H9 (cell line): ENCODE results near the gene SLCO1B1. TPM values are rescaled to one million over a fixed set of nuclear protein-coding genes. Genes with fewer than 3 reads are reported as not detected.

ENCODE experiments used
- DNase-seq: peaks from one replicate; pipeline ENCODE4 v3.0.0-alpha.2; 2017
- H2AFZ ChIP-seq: one replicate; pipeline ENCODE4 v1.6.1; 2013; ENCODE audit warnings: mild to moderate bottlenecking, low read length, control low read depth, moderate library complexity
- H2AK5ac ChIP-seq: 2 replicates; pipeline ENCODE4 v1.6.1; 2013; ENCODE audit warnings: low read length, control low read depth, mixed read lengths; ENCODE audit not compliant: insufficient read length
- H2BK120ac ChIP-seq: one replicate; pipeline ENCODE4 v1.6.1; 2013; ENCODE audit warnings: low read depth, mild to moderate bottlenecking, low read length, control low read depth, inconsistent platforms; ENCODE audit not compliant: poor library complexity, severe bottlenecking
- H2BK12ac ChIP-seq: 2 replicates; pipeline ENCODE4 v1.6.1; 2013; ENCODE audit warnings: low read length, control low read depth, mixed read lengths, low read depth; ENCODE audit not compliant: insufficient read length
- H2BK15ac ChIP-seq: 2 replicates; pipeline ENCODE4 v1.6.1; 2013; ENCODE audit warnings: low read depth, low read length, control low read depth
- H2BK20ac ChIP-seq: one replicate; pipeline ENCODE4 v1.6.1; 2013; ENCODE audit warnings: low read depth, mild to moderate bottlenecking, low read length, control low read depth, inconsistent platforms; ENCODE audit not compliant: poor library complexity, severe bottlenecking
- H2BK5ac ChIP-seq: 2 replicates; pipeline ENCODE4 v1.6.1; 2013; ENCODE audit warnings: low read length, control low read depth, mixed read lengths; ENCODE audit not compliant: insufficient read length
- H3K14ac ChIP-seq: 2 replicates; pipeline ENCODE4 v1.6.1; 2013; ENCODE audit warnings: low read length, control low read depth; ENCODE audit not compliant: insufficient read depth
- H3K18ac ChIP-seq: 2 replicates; pipeline ENCODE4 v1.6.1; 2013; ENCODE audit warnings: low read depth, mild to moderate bottlenecking, mixed read lengths, low read length, control low read depth; ENCODE audit not compliant: insufficient read length
- H3K23ac ChIP-seq: 2 replicates; pipeline ENCODE4 v1.6.1; 2013; ENCODE audit warnings: low read length, control low read depth, mixed read lengths, low read depth; ENCODE audit not compliant: insufficient read length
- H3K23me2 ChIP-seq: 2 replicates; pipeline ENCODE4 v1.6.1; 2013; ENCODE audit warnings: low read depth, mild to moderate bottlenecking, mixed read lengths, low read length, control low read depth; ENCODE audit not compliant: insufficient read length, poor library complexity, severe bottlenecking
- H3K27ac ChIP-seq: 2 replicates; pipeline ENCODE4 v1.5.1; 2013; ENCODE audit warnings: low read length, control low read depth, mixed read lengths, low read depth; ENCODE audit not compliant: insufficient read length
- H3K27me3 ChIP-seq: 2 replicates; pipeline ENCODE4 v1.6.1; 2013; ENCODE audit warnings: low read length, control low read depth, inconsistent platforms; ENCODE audit not compliant: insufficient read depth
- H3K4ac ChIP-seq: 2 replicates; pipeline ENCODE4 v1.6.1; 2013; ENCODE audit warnings: low read depth, mild to moderate bottlenecking, control low read depth, inconsistent platforms, low read length, moderate library complexity
- H3K4me1 ChIP-seq: 2 replicates; pipeline ENCODE4 v1.6.1; 2013; ENCODE audit warnings: low read length, control low read depth, inconsistent platforms; ENCODE audit not compliant: insufficient read depth
- H3K4me2 ChIP-seq: 2 replicates; pipeline ENCODE4 v1.6.1; 2013; ENCODE audit warnings: low read length, control low read depth, mixed read lengths; ENCODE audit not compliant: insufficient read length, insufficient read depth
- H3K56ac ChIP-seq: 2 replicates; pipeline ENCODE4 v1.6.1; 2013; ENCODE audit warnings: low read depth, mild to moderate bottlenecking, mixed read lengths, low read length, control low read depth; ENCODE audit not compliant: insufficient read length
- H3K79me1 ChIP-seq: 2 replicates; pipeline ENCODE4 v1.6.1; 2013; ENCODE audit warnings: low read depth, mild to moderate bottlenecking, moderate library complexity, low read length, control low read depth, inconsistent platforms; ENCODE audit not compliant: insufficient read depth, poor library complexity, severe bottlenecking
- H3K79me2 ChIP-seq: 2 replicates; pipeline ENCODE4 v1.6.1; 2013; ENCODE audit warnings: low read length, control low read depth, inconsistent platforms; ENCODE audit not compliant: insufficient read depth
- H3K9ac ChIP-seq: 2 replicates; pipeline ENCODE4 v1.6.1; 2013; ENCODE audit warnings: low read length, control low read depth, mixed read lengths; ENCODE audit not compliant: insufficient read length; ENCODE audit errors: extremely low read depth
- H3K9me3 ChIP-seq: one replicate; pipeline ENCODE4 v1.6.1; 2013; ENCODE audit warnings: low read depth, low read length, inconsistent platforms; ENCODE audit not compliant: control insufficient read depth
- H3T11ph ChIP-seq: one replicate; pipeline ENCODE4 v1.6.1; 2013; ENCODE audit warnings: mild to moderate bottlenecking, low read length, control low read depth, inconsistent platforms
- H4K20me1 ChIP-seq: one replicate; pipeline ENCODE4 v1.6.1; 2013; ENCODE audit not compliant: control insufficient read depth, insufficient read length, insufficient read depth
- H4K5ac ChIP-seq: 2 replicates; pipeline ENCODE4 v1.6.1; 2013; ENCODE audit warnings: low read depth, mild to moderate bottlenecking, mixed read lengths, low read length, control low read depth; ENCODE audit not compliant: insufficient read length
- H4K8ac ChIP-seq: replicated peaks from 2 replicates; pipeline ENCODE4 v1.6.1; 2013; ENCODE audit warnings: low read length, control low read depth, mixed read lengths, low read depth; ENCODE audit not compliant: insufficient read length
- H4K91ac ChIP-seq: 2 replicates; pipeline ENCODE4 v1.6.1; 2013; ENCODE audit warnings: low read depth, mild to moderate bottlenecking, moderate library complexity, mixed read lengths, low read length, control low read depth; ENCODE audit not compliant: insufficient read length
- H3K27ac Mint-ChIP-seq, 3 experiments: 2 replicates in 2 of 3; 3 replicates in 1 of 3; pipeline ENCODE4 v1.8.0; 2020 to 2021; ENCODE audit warnings: mixed read lengths in 3 of 3, mild to moderate bottlenecking in 1 of 3, moderate library complexity in 1 of 3
- H3K27me3 Mint-ChIP-seq: 2 replicates; pipeline ENCODE4 v1.8.0; 2021; ENCODE audit warnings: low read depth, mild to moderate bottlenecking, moderate library complexity, mixed read lengths
- H3K36me3 Mint-ChIP-seq, 3 experiments: 2 replicates in 2 of 3; 3 replicates in 1 of 3; pipeline ENCODE4 v1.8.0; 2020 to 2021; ENCODE audit warnings: low read depth in 3 of 3, mixed read lengths in 3 of 3; ENCODE audit not compliant: insufficient read depth in 1 of 3
- H3K4me1 Mint-ChIP-seq, 2 experiments: 2 replicates each; pipeline ENCODE4 v1.8.0; 2020; ENCODE audit warnings: mixed read lengths in 2 of 2
- H3K4me3 Mint-ChIP-seq, 2 experiments: 2 replicates in 1 of 2; 3 replicates in 1 of 2; pipeline ENCODE4 v1.8.0; 2020 to 2021; ENCODE audit warnings: mild to moderate bottlenecking in 2 of 2, mixed read lengths in 2 of 2, moderate library complexity in 1 of 2
- H3K9me3 Mint-ChIP-seq, 2 experiments: 2 replicates in 1 of 2; 3 replicates in 1 of 2; pipeline ENCODE4 v1.8.0; 2020; ENCODE audit warnings: mild to moderate bottlenecking in 2 of 2, mixed read lengths in 2 of 2, moderate library complexity in 1 of 2
- WGBS: extraction: QIAGEN DNeasy Blood & Tissue Kit; methylation state at CpG from one replicate; pipeline ENCODE4 v1.1.7; 2013; ENCODE audit warnings: missing lambda C conversion rate, low lambda C conversion rate, mixed read lengths; ENCODE audit not compliant: insufficient read length; ENCODE audit errors: extremely low coverage; 5-methylcytosine and 5-hydroxymethylcytosine counted together
- total RNA-seq: library from RNA; stranded (reverse); gene quantifications from 2 replicates; pipeline ENCODE4 v1.2.1, GENCODE V29; 2021
- TF ChIP-seq, protein P1 (sequence below): fragments of 200-600 bp; sonication (generic); conservative IDR thresholded peaks from 3 replicates; pipeline ENCODE4 v1.8.0; 2021; ENCODE audit warnings: antibody characterized with exemption, mild to moderate bottlenecking

The SLCO1B1 gene
- total RNA-seq, 1 experiment from 2014 or later = 0.09 TPM

DNA sequence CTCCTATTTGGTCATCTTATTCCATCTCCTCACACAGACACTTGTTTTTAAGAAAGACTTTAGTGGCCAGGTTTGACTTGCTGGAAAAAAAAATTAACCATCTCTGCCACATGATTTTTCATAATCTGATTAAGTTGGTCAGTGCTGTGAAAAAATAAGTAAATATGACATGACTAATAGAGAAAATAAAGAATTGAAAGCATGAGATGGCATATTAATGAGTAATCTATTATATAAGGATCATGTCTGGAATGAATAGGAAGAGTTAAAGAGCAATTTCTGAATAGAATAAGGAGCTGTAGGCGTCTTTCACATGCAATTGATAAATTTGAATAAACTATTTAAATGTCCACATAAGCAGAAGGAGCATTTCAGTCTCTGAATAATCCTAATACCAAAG lies 12.2 kb upstream of the SLCO1B1 start:
- Mint-ChIP-seq H3K27ac (peak overlapping the region in 1 of 3 experiments; percentile 75; a peak in 1 of 7 replicates), H3K9me3 (peaks cover 0 to 2% of the 10 kb centered on the region in 2 experiments; a peak in 1 of 5 replicates), H3K36me3 (no peaks in the 10 kb centered on the region; a peak in 1 of 7 replicates), H3K27me3 (no peaks in the 10 kb centered on the region), H3K4me3 (no peak overlapping the region), H3K4me1 (peaks cover 8 to 10% of the 10 kb centered on the region in 2 experiments)
- Histone ChIP-seq H2AK5ac (no peak overlapping the region), H4K91ac (no peak overlapping the region), H4K5ac (no peak overlapping the region), H3K27me3 (no peaks in the 10 kb centered on the region), H3K79me2 (no peaks in the 10 kb centered on the region), H3K14ac (no peak overlapping the region), H3K23ac (no peak overlapping the region), H2BK5ac (no peak overlapping the region), H3K27ac (no peak overlapping the region), H3K56ac (no peak overlapping the region), H2BK12ac (no peak overlapping the region), H2BK15ac (no peak overlapping the region), H3K4me2 (no peak overlapping the region), H3T11ph (no peak overlapping the region), H2AFZ (no peak overlapping the region), H2BK120ac (no peak overlapping the region), H3K4me1 (no peaks in the 10 kb centered on the region), H3K9me3 (no peaks in the 10 kb centered on the region), H3K79me1 (no peaks in the 10 kb centered on the region), H2BK20ac (no peak overlapping the region), H3K4ac (no peak overlapping the region), H3K23me2 (no peaks in the 10 kb centered on the region), H3K18ac (no peak overlapping the region), H3K9ac (no peak overlapping the region), H4K20me1 (no peaks in the 10 kb centered on the region), H4K8ac (no peak overlapping the region)
- TF ChIP-seq, protein P1, sequence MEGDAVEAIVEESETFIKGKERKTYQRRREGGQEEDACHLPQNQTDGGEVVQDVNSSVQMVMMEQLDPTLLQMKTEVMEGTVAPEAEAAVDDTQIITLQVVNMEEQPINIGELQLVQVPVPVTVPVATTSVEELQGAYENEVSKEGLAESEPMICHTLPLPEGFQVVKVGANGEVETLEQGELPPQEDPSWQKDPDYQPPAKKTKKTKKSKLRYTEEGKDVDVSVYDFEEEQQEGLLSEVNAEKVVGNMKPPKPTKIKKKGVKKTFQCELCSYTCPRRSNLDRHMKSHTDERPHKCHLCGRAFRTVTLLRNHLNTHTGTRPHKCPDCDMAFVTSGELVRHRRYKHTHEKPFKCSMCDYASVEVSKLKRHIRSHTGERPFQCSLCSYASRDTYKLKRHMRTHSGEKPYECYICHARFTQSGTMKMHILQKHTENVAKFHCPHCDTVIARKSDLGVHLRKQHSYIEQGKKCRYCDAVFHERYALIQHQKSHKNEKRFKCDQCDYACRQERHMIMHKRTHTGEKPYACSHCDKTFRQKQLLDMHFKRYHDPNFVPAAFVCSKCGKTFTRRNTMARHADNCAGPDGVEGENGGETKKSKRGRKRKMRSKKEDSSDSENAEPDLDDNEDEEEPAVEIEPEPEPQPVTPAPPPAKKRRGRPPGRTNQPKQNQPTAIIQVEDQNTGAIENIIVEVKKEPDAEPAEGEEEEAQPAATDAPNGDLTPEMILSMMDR = no peak
- no CpG with 5 or more reads among the region's 1 CpG for WGBS
- no peak for DNase-seq
